Stimulated activated CD4-positive, alpha-beta T cell treated with anti-CD3 and anti-CD28 coated beads, Interleukin-1b, Interleukin-23, amount 100 ng/mL, for 24 hours (primary cell): ENCODE measurements around the gene CDCP1.
"Not testable (repeated sequence)": the region's sequence is repeated elsewhere in the genome, so short reads cannot be mapped to it uniquely, and the experiment has no call there.

ENCODE experiments used
- DNase-seq, 4 experiments: peaks; one replicate each; pipeline ENCODE4 v3.0.0-alpha.2; 2020; ENCODE audit warnings: low read depth in 4 of 4, low spot score in 1 of 4

CDCP1 gene

DNA sequence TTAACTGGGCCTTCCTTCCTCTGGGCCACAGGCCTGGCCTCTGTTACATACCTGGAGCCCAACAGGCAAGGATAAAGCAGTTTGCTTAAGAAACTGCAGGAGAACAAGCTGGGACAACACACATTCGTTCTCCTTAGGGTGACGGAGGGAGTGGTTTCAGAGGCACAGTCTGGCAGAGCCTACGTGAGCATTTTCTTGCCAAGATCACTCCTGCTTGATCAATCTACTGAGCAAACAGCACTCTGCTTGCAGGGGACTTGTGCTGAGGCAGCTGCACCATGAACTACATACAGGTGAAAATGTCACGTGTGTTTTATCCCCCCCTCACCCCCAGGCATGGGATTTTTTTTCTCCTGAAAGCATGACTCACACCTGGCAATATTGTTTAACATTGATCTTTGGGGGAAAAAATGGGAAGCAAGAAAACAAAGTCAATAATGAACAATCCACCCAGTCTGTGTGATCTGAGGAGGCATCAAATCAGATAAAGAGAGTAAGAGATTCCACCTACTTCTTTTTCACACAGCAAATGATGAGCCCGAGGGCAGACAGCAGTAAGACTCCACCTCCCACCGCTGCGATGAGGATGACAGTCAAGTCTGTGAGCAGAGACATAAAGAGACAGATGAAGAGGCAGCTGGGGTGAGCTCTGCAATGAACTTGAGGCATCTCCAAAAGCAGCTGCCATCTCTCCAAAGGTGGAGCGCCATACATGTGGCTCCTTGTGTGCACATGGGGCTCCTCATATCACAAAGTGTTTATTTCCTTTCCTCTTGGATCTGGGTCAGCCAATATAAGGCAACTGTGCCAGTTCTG is 57.4 kb downstream of the CDCP1 start:
- no peak for DNase-seq

DNA sequence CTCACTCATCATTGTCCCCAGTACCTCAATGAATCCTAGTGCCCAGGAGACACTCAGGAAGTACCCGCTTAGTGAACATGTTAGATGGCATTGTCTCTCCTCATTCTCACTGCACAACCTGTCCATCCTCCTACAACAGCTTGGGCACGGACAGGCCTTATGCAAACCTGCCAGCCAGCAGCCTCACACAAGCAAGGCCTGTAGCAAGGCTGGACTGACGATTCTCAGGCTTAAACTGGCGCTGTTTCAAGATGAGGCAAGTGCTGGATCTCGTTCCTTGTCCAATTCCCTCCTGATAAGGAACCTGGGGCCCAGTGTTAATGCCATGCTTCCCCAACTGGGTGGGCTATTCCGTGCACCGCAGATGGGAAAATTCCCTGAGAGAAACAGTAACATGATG is 59.0 kb downstream of the CDCP1 start:
- DNase-seq = no peak

DNA sequence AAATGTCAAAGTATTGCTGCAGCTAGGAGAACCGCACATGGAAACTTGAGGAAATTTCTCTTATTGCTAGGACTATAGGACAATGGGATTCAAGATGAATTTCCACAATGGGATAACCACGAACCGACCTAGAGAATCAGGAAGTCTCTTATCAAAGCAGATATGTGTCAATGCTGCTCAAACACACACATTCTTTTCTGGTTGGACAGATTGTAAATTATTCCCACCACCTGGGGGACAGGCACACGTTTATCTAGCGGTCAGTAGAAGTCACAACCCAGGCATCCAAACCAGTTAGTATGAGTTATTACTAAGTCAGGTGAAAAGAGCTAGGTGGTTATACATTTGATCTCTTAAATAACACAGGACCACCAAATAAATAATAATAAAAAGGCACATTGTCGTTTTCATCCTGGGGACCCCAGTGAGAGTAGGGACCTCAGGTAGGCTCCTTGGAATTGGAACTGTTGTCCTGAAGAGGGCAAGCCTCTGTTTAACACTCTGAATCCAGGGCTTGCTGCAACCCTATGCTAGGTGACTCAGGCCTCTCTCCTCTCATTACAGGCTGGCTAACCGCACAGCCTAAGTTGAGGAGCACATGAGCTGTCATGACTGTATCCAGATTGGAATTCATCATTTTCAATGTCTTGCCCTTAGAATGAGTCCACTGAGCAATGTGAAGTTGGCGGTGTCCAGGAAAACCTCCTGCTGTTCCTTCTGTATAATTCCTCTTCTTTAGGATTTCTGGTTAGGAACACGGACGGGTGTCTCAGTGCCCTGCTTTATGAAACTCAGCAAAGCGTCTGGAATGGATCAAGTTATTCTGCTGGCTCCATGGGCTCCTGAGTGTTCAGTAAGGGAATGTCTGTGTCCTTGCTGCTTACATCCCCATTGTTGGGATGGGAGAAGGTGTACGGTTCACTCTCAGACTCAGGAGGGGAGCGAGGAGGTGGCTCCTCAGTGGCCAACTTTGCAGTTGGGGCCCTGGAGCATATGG is 61.1 kb downstream of the CDCP1 start:
- no peak for DNase-seq

DNA sequence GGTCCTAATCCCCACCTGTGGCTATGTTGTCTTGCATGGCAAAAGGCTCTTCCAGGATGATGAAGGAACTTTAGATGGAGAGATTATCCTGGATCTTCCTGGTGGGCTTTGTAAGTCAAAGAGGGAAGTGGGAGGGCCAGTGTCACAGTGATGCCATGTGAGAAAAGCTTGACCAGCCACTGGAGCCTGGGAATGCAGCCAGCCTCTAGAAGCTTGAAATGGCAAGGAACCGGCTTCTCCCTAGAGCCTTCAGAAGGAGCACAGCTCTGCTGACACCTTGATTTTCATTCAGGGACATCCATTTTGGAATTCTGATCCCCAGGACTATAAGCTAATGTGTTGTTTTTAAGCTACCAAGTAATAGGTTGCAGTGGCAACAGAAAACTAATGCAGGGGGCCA is 61.8 kb downstream of the CDCP1 start:
- no peak for DNase-seq

DNA sequence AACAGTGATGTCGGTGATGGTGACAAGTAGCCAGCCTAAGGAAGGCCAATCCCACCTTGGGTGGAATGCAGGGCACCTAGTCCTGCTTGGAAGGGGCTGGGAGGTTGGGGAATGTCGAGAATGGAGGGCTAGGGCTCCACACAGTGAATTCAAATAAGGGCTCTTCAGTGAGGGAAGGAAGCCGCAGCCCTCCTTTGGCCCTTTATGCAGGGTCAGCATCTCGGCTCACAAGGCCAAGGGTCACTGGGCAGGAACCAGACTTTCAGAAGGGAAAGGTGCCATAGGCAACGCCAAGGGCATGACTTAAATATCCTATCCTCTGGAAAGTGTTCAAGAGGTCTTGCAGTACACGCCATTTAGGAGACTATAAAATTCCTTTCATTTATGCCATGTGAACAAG is 63.2 kb downstream of the CDCP1 start:
- no peak for DNase-seq

DNA sequence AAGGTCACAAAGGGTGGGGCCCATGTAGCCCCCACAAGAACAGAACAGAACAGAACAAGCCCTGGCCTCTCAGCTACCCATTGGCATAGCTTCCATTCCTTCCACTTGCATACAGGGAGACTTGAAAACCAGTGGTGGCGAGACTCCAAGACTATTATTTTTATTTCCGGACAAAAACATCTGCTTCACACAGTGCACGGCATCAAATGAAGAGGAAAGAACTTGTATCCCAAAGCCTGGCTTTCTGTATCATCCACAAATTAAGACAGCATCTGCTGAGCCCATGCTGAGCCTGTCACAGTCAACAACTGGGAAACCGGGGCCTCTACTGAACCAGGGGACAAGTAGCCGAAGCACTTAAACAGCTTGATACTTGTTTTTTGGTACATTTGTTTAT is 64.0 kb downstream of the CDCP1 start:
- DNase-seq = no peak

DNA sequence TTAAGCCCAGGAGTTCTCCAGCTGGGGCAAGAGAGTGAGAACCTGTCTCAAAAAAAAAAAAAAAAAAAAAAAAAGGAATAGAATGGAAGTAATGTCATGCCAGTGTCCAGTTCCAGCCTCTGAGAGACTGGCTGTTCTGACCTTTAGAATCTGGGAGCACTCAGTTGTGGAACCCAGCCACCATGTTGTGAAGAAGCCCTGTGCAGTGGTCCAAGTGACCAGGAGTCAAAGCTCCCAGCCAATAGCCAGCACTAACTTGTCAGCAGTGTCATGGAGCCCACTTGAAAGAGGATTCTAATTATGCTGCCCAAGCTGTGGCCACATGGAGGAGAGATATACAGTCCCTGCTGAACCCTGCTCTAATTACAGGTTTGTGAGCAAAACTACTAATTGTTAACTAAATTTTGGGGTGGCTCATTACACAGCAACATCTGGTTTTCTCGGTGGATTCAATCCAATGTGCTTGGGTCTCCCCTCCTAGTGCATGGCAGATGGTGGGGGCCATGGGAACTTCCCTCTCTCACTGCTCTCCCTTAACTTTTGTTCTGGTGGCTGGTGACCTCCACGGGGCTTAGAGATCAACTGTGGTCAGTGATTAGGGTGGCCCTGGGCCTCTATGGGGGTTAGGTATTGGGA is 64.6 kb downstream of the CDCP1 start:
- DNase-seq = no peak

DNA sequence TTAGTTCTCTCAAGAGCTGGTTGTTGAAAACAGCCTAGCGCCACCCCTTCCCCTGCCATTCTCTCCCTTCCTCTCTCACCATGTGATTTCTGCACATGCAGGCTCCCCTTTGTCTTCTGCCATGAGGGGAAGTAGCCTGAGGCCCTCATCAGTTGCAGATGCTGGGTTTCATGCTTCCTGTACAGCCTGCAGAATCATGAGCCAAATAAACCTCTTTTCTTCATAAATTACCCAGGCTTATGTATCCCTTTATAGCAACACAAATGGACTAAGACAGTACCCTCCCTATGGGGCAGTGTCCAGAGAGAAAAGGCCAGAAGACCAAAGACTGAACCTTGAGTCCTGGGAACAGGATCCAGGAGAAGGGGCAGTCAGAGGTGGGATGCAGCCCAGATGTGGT is 65.4 kb downstream of the CDCP1 start:
- no peak for DNase-seq

DNA sequence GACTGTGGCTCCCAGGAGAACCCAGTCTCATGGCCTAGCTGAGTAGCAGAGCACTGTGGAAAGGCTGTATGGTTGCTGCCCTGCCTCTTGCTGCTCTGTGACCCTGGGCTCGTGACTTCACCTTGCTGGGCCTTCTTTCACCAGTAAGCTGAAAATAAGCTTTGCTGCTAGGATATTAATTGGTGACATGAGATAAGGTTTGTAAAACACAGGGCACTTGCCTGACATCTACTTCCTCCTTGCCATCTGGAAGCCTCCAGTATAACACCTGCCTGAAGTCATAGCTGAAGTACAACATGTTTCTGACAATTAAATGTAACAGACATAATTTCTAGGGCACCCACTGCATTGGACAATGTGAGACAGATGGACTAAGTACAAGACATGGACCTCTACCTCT is 66.5 kb downstream of the CDCP1 start:
- no peak for DNase-seq

DNA sequence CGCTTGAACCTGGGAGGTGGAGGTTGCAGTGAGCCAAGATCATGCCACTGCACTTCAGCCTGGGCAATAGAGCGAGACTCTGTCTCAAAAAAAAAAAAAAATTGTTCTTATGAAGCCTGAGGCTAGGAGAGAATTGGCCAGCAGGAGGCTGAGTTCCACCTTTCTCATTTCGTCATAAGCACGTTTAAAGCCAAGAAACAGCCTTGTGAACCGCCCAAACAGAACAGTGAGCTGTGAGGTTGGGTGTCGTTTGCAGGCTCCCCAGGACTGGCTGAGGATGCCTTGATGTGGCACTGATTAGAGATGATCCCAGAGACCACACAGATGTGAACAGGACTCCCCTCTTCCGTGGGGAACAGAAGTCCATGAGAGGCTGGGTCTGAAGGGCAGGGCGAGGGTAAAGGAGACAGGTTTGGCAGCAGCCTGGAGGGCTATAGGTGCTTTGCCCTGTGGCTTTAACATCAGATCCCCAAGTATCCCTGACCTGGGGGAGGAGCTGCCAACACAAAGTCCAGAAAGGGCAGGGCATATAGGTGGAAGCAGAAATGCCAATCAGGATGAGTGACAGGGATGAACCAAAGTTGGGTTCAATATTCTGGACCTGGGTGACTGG is 67.2 kb downstream of the CDCP1 start:
- no peak for DNase-seq

DNA sequence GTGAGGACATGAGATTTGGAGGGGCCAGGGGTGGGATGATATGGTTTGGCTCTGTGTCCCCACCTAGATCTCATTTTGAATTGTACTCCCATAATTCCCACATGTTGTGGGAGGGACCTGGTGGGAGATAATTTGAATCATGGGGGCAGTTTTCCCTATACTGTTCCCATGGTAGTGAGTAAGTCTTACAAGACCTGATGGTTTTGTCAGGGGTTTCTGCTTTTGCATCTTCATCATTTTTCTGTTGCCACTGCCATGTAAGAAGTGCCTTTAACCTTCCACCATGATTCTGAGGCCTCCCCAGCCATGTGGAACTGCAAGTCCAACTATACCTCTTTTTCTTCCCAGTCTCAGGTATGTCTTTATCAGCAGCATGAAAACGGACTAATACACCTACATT is 67.9 kb downstream of the CDCP1 start:
- not testable (repeated sequence) for DNase-seq

DNA sequence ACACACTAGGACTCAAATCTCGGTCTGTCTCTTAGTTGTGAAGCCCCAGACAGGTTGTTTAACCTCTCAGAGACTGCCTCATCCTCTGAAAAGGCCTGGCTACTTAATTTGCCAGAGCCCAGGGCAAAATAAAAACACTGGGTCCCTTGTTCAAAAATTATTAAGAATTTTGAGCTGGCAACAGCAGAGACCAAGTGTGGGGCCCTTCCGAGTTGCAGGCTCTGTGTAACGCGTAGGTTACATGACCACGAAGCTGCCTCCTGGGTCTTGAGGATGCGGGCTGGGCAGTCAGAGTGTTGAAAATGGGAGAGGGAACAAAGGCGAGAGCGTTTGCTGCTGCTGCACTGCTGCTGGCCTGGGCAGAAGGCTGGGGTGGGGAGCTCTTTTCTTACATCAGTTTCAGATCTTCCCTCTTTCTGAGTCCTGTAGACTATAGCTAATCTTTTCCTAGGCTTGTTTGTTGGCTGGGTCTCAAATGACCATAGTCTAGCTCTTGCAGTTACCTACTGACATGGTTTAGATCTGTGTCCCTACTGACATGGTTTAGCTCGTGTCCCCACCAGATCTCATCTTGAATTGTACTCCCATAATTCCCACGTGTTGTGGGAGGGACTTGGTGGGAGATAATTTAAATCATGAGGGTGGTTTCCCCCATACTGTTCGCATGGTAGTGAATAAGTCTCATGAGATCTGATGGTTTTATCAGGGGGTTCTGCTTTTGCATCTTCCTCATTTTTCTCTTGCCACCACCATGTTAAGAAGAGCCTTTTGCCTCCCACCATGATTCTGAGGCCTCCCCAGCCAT is 70.2 kb downstream of the CDCP1 start:
- DNase-seq = no peak

DNA sequence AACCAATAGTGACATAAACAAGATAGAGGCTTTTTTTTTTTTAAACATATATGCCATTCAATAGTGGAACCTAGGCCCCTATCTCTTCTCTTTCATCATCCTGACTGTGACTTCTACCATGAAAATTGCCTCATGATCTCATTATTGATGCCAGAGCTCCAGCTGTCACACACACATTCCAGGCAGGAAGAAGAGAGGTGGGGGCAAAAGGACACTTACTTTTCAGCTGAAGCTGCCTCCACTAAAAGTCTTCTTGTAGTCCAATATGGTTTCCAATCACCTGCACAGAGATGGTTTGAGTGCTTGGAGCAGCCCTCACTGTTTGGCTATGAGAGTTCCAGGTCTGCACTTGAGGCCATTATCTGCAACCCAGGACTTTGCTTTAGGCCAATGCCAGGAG is 75.1 kb downstream of the CDCP1 start:
- DNase-seq = no peak

DNA sequence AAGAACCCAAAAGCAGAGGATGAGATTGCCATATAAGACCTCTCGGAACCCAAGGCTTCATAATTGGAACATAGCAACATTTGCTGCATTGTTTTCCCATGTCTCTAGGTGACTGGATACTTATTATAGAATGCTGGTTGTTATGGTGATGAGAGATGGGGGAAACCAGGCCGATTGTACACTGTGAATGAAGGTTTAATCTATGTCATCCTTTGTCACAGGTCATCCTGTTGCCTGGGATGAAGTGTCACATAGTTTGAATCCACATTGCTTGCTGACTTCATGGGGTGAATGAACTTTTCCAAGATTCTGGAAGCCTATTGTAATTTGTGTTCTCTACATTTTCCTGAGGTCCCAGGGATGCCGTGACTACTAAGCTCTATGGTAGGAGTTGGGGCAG is 78.2 kb downstream of the CDCP1 start:
- no peak for DNase-seq

DNA sequence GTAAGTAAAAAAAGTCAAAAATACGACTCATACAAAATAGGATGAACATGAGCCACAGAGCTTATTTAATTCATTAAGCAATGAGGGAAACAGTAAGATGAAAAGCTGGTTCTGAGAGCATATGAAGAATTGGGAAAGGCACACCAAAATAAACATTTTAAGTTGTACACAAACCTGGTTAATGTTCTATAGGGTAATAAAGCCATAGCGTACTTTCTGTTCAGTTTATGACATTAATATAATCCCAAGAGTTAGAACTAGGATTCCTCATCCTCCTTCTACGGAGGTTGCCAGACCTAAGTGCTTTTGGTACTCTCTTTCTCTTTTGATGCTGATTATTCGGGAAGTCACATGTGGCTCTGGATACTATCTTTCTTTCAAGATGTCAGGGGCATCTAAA is 78.7 kb downstream of the CDCP1 start:
- no peak for DNase-seq

DNA sequence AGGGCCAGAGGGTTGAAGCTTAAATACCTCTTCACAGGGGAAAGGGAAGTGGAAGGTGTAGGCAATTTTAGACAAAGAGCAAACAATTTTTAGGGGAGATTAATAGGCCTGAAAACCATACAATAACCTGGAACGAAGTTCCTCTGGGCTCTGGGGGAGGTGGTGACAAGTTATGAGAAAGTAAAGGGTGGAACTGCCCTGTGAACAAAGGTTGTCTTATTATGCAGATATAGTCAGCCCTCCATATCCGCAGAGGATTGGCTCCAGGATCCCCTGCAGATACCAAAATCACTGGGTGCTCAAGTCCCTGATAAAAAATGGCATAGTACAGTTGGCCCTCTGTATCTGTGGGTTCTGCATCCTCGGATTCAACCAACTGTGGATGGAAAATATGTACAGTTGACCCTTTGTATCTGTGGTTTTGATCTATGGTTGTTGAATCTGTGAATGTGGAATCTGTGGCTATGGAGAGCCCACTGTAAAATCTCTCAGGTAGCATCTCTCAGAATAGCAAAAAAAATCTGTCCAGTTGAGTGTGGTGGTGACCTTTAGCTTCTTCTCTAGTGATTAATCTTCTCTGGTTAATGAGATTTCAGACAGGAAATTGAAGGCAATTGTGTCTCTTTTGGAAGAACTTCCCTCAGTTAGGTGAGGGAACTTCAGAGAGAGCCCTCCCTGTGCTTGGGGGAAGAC is 79.9 kb downstream of the CDCP1 start:
- DNase-seq = no peak

DNA sequence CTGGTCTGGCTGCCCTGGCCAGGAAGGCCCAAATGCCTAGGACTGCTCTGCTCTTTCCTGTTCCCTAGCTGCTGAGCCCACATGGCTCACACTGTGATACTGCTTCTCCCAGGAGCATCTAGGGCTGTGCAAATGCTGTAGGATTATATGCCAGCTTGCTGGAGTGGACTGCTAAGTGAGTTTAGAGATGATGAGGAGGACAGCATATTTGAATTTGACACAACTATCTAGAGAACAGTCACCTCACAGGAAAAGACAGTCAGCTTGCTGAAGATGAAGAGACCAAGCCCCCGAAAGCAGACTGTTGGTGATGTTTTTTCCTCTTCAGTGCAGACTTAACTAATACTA is 80.8 kb downstream of the CDCP1 start:
- no peak for DNase-seq

DNA sequence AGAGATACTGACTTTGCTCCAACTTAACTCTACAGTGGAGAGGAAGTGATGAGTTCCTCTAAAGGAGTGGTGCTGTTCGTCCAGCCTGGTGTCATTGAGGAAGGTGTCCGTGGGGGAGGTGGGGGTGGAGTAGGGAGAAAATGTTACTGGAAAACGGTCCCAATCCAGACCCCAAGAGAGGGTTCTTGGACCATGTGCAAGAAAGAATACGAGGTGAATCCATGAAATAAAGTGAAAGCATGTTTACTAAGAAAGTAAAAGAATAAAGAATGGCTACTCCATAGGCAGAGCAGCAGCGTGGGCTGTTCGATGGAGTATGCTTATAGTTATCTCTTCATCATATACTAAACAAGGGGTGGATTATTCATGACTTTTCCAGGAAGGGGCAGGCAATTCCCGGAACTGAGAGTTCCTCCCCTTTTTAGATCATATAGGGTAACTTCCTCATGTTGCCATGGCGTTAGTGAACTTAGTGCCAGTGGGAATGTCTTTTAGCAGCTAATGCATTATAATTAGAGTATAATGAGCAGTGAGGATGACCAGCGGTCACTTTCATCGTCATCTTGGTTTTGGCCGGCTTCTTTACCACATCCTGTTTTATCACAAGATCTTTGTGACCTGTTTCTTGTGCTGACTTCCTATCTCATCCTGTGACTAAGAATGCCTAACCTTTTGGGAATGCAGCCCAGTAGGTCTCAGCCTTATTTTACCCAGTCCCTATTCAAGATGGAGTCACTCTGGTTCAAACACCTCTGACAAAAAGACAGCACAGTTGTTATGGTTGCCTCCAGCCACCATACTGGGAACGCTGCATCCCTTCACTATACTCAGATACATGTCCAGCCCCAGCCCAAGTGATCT is 81.4 kb downstream of the CDCP1 start:
- DNase-seq = peak; percentile 10 to 42 (median 28)

DNA sequence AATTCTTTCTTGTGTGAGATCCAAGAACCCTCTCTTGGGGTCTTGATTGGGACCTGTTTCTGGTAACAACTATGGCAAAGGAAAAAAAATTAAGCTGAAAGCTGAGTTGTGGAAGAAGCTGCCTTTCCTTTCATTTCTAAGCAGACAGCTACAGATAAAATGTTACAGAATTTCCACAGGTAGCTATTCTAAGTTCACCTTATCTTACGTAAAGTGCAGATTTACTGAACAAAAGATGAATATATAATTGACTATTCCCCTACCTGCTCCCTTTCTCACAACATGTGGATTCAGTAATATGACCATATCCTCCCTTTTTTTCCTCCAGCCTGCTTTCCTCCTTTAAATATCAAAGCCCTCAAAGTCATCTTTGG is 83.5 kb downstream of the CDCP1 start:
- DNase-seq = no peak
